ENCODE data around the gene MAP3K4.

The MAP3K4 gene, protein sequence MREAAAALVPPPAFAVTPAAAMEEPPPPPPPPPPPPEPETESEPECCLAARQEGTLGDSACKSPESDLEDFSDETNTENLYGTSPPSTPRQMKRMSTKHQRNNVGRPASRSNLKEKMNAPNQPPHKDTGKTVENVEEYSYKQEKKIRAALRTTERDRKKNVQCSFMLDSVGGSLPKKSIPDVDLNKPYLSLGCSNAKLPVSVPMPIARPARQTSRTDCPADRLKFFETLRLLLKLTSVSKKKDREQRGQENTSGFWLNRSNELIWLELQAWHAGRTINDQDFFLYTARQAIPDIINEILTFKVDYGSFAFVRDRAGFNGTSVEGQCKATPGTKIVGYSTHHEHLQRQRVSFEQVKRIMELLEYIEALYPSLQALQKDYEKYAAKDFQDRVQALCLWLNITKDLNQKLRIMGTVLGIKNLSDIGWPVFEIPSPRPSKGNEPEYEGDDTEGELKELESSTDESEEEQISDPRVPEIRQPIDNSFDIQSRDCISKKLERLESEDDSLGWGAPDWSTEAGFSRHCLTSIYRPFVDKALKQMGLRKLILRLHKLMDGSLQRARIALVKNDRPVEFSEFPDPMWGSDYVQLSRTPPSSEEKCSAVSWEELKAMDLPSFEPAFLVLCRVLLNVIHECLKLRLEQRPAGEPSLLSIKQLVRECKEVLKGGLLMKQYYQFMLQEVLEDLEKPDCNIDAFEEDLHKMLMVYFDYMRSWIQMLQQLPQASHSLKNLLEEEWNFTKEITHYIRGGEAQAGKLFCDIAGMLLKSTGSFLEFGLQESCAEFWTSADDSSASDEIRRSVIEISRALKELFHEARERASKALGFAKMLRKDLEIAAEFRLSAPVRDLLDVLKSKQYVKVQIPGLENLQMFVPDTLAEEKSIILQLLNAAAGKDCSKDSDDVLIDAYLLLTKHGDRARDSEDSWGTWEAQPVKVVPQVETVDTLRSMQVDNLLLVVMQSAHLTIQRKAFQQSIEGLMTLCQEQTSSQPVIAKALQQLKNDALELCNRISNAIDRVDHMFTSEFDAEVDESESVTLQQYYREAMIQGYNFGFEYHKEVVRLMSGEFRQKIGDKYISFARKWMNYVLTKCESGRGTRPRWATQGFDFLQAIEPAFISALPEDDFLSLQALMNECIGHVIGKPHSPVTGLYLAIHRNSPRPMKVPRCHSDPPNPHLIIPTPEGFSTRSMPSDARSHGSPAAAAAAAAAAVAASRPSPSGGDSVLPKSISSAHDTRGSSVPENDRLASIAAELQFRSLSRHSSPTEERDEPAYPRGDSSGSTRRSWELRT (N-terminal part only)

DNA sequence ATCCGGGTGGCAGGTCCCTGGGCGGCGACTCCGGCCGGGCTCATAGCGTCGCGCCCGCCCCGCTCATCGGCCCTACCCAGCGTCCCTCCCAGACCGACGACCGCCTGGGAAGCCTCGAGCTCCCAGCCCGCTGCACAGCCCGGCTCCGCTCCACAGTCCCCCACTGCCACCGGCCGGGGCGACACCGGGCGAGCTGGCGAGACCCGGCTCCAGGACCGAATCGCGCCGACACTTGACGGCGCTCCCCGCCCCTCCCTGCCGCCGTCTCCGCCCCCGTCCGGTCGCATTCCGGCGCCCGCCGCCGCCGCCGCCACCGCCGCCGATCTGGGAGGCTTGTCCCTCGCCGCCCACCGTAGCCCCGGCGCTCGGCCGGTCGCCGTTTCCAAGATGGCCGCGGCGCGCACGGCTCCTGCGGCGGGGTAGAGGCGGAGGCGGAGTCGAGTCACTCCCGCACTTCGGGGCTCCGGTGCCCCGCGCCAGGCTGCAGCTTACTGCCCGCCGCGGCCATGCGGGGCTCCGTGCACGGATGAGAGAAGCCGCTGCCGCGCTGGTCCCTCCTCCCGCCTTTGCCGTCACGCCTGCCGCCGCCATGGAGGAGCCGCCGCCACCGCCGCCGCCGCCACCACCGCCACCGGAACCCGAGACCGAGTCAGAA is at the start of gene MAP3K4:
Gene MAP3K4 (plus strand): TSS at position 364 of the 655 bp plus-strand sequence. CDS start 163 bp downstream, at position 527.
- DNase-seq, result peak; percentile 75 to 78

GRCh38 chr6:160943997-160944396 is 47.6 kb upstream of the MAP3K4 start:
- DNase-seq, result no peak

DNA sequence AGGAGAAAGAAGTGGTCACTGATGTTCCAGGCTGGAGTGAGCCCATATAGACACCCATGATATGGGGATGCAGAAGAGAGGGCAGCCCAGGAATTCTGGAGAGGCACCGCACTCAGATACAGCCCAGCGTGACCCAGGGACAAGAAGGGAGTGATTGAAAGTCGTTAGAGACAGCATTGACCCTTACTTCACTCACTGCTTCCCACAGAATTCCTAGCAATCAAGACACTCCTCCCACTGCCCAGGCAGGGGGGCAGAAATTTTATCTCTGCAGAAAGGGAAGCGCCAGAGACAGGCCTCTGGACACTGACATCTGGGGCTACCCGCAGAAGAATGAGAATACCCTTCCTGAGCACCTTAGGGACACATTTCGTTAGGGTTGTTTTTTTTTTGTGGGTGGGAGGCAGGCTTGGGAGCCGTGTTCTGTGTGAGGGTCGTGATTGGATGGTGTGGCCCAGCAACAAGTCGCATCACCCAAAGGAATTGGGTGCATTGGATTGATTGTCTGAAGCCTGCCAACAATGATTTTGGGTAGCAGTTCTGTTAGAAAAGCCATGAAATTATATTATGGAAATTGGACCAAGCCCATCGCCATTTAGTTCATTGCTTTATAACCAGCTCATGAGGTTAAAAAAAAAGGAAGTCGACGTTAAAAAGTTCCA is 45.9 kb upstream of the MAP3K4 start:
- DNase-seq, result no peak

DNA sequence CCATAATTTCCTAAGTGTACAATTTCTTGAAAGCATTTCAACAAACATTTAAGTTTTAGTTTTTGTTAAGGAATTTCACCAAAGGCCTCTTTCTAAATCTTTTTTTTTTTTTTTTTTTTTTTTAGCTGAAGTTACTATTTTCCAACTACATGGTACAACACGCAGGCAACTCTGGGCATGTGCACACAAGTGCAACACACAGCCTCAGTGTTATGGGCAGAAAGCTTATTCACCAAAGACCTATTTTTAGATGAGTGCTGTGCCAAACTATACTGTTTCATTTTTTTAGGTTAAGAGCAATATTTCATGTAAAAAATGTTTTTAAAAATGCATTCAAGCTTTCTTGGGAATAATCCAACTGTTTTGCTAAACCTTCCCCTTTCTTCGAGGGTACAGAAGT is 42.0 kb upstream of the MAP3K4 start:
- DNase-seq, result no peak

DNA sequence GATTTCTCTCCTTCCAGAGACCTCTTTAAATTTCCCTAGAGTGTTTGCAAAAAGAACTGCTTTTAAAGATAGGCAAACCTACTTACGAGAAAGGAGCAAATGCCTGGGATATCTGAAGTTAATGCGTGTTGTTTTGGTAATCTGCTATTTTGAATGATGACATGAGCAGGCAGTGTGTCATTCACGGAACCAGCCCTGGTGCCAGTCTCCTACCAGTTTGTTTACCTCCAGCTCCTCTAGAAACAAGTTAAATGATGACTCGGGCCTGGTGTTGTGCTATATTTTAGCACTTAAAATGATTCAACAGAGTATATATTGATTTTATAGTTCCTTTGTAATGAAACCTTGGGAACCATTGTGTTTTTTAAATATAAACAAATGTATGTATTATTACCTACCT is 41.1 kb upstream of the MAP3K4 start:
- no peak for DNase-seq

DNA sequence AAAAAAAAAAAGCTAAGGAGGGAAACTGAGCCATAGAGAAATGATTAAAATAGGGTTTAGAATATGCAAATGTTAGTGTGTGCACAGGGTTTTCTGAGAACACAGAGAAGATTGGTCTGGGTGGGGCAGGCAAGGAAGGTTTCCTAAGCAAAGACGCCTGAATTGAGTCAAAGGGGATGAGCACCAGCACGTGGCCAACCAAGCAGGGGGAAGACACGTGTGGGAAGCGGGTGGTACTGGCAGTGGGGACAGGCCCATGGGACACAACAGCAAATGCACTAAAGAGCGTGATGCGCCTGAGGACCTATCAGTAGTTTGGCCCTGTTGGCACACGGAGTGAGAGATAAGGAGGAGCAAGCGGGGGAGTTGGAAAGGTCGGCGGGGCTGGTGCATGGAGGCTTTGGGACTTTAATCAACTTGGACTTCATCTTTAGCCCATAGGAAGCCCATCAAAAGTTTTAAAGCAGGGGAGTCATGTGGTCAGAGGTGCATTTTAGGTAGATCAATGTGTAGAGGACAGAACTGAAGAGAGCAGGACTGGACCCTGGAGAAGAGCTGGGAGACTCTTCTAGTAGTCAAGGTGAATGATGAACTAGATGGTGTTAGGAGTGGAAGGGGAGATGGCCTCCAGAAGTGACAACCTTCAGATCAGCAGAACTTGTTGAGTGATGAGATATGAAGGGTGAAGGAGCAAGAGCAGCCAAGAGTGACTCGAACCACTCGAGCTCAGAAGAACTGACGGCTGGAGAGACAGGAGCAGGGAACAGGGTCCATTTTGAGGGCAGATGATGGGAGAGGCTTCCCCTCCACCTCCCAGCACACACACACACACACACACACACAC is 40.2 kb upstream of the MAP3K4 start:
- DNase-seq, result no peak

DNA sequence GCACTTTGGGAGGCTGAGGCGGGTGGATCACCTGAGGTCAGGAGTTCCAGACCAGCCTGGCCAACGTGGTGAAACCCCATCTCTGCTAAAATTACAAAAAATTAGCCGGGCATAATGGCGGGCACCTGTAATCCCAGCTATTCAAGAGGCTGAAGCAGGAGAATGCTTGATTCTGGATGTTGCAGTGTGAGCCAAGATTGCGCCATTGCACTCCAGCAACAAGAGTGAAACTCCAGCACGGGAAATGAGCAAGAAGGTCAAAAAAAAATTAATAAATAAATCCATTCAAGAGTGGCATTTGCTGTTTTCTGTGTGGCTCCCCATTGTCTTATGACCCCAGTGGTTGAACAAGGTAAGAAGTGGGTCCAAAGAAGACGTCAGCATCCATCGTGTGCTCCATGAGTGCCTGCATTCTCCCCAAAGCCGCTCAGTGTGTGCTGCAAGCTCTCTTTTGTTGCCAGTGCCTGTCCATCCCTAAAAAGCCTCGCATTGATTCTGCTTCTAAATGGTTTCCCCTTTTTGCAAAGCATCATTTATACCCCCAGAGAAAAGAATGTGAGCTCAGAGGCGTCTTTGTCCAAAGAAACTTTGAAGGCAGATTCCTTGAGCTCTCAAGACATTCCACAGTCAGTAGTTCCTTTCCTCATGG is 38.8 kb upstream of the MAP3K4 start:
- no peak for DNase-seq

GRCh38 chr6:160955508-160956295 is 35.9 kb upstream of the MAP3K4 start:
- DNase-seq, result no peak

- DNase-seq, result no peak
Measured at GRCh38 chr6:160956300-160957035, 35.1 kb upstream of the MAP3K4 start.

DNA sequence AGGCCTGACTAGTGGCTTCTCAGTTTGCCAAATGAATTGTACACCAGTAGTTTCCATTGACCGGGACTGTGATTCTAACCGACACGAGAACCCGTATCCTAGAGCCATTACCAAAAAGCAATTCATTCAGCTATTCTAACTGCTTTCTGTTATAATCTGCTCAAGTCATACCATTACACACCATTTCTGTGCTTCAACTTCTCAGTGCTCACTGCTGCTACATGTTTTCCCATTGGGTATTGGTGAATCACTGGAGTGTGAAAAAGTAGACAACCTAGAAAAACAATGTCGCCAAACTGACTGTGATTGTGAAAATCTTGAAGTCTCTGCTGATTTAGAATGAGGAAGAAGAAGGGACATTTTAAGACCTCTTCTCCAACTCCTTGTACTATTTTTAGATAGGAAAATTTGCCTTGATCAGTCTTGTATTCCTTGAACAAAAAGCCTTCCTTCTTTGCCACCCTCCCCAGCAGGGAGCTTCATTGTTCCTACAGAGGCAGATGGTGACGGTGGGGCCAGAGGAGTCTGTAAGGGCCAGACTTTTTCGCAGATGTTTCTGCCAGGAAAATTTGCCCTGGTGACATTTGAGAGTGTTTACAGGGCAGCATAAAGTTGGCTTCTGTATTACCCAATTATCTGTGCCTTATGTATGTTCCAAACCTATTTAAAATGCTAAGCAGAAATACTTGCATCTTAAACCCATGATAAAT is 31.7 kb upstream of the MAP3K4 start:
- no peak for DNase-seq

- DNase-seq, result no peak
Measured at GRCh38 chr6:160960839-160961238, 30.7 kb upstream of the MAP3K4 start.

GRCh38 chr6:160962835-160963623 is 28.5 kb upstream of the MAP3K4 start:
- no peak for DNase-seq

DNA sequence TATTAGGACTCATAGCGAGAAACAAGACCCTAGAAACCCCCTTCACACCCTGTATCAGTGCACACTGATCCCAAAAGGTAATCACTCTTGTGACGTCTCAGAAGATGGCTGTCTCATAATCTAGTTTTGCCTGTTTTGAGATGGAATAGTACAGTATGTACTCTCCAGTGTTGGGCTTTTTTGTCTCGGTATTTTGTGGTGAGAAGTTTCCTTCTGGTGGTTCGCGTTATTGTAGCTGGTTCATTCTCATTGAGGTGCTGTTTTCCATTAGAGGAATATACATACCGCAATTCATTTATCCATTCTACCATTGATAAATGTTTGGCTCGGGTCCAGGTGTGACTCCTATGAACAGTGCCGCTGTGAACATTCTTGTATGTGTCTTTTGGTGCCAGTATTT is 27.9 kb upstream of the MAP3K4 start:
- no peak for DNase-seq

DNA sequence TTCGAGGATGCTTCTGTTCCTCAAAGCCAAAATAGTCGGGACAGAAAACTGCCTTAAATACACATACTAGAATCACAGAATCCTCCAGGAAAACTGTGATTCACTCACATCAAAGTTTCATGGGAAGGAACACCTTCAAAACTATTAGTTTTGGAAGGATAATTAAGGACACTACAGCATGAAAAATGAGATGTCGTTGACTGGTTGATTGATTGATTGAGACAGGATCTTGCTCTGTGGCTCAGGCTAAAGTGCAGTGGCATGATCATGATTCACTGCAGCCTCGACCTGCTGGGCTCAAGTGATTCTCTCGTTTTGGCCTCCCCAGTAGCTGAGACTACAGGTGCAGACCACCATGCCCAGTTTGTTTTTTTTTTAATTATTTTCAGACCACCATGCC is 25.7 kb upstream of the MAP3K4 start:
- DNase-seq, result no peak

GRCh38 chr6:160966493-160967229 is 24.9 kb upstream of the MAP3K4 start:
- DNase-seq, result no peak

DNA sequence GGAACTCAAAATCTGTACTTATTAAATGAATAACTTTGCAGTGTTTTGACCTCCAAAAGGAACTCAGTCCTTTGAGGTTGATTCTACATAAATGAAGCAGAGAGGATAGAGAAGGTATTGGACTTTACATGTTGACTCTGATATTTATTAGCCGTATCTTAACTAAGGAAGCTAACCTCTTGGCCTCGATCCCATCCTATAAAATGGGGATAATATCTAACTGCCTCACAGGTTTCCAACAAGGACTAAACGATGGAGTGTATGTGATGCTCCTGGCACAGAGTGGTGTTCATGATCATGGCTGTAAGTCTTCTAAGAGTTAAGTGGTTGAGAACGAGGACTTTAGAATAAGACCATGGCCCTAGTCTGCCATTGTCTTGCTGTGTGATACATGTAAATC is 24.2 kb upstream of the MAP3K4 start:
- no peak for DNase-seq

DNA sequence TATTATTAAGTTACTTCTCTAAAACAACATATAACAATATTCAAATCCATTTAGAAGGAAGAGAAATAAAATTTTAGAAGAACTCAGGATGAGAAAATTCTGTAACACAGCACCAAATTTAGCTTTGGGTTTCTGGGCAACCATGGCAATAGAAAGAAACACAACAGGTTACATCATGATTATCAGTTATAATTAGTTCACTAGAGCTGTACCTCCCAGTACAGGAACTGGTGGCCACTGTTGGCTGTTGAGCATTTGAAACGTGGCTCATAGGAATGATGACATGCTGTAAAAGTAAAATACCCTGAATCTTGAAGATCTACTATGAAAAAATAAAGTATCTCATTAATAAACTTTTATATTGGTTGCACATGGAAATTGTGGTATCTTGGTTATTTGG is 23.7 kb upstream of the MAP3K4 start:
- DNase-seq, result no peak
